Ishikawa (cell line): ENCODE measurements around the gene WDR6.

Source experiments
- CEBPB ChIP-seq: IDR thresholded peaks from 2 replicates; pipeline ENCODE4 v1.6.1; 2012
- CREB1 ChIP-seq: IDR thresholded peaks from 2 replicates; pipeline ENCODE4 v1.6.1; 2012; ENCODE audit warnings: low read depth
- EGR1 ChIP-seq: IDR thresholded peaks from 2 replicates; pipeline ENCODE4 v1.6.1; 2012
- EP300 ChIP-seq: IDR thresholded peaks from 2 replicates; pipeline ENCODE4 v1.6.1; 2012; ENCODE audit warnings: borderline replicate concordance
- FOXM1 ChIP-seq: IDR thresholded peaks from 2 replicates; pipeline ENCODE4 v1.6.1; 2012; ENCODE audit warnings: low read depth, borderline replicate concordance
- MAX ChIP-seq: IDR thresholded peaks from 2 replicates; pipeline ENCODE4 v1.6.1; 2012
- NFIC ChIP-seq: IDR thresholded peaks from 2 replicates; pipeline ENCODE4 v1.6.1; 2012
- RAD21 ChIP-seq: IDR thresholded peaks from 2 replicates; pipeline ENCODE4 v1.6.1; 2012; ENCODE audit warnings: low read depth
- TAF1 ChIP-seq: IDR thresholded peaks from 2 replicates; pipeline ENCODE4 v1.6.1; 2012; ENCODE audit warnings: low read depth, mild to moderate bottlenecking
- TCF12 ChIP-seq: IDR thresholded peaks from 2 replicates; pipeline ENCODE4 v1.6.1; 2012; ENCODE audit warnings: low read depth
- TEAD4 ChIP-seq: IDR thresholded peaks from 2 replicates; pipeline ENCODE4 v1.6.1; 2012
- YY1 ChIP-seq: IDR thresholded peaks from 2 replicates; pipeline ENCODE4 v1.6.1; 2012; ENCODE audit warnings: low read depth
- ZBTB7A ChIP-seq: IDR thresholded peaks from 2 replicates; pipeline ENCODE4 v1.6.1; 2012; ENCODE audit warnings: low read depth
- TF ChIP-seq, protein P1 (sequence below): IDR thresholded peaks from 2 replicates; pipeline ENCODE4 v1.6.1; 2012
- TF ChIP-seq, protein P2 (sequence below): IDR thresholded peaks from 2 replicates; pipeline ENCODE4 v1.6.1; 2012; ENCODE audit warnings: low read depth, mild to moderate bottlenecking

WDR6 gene

DNA sequence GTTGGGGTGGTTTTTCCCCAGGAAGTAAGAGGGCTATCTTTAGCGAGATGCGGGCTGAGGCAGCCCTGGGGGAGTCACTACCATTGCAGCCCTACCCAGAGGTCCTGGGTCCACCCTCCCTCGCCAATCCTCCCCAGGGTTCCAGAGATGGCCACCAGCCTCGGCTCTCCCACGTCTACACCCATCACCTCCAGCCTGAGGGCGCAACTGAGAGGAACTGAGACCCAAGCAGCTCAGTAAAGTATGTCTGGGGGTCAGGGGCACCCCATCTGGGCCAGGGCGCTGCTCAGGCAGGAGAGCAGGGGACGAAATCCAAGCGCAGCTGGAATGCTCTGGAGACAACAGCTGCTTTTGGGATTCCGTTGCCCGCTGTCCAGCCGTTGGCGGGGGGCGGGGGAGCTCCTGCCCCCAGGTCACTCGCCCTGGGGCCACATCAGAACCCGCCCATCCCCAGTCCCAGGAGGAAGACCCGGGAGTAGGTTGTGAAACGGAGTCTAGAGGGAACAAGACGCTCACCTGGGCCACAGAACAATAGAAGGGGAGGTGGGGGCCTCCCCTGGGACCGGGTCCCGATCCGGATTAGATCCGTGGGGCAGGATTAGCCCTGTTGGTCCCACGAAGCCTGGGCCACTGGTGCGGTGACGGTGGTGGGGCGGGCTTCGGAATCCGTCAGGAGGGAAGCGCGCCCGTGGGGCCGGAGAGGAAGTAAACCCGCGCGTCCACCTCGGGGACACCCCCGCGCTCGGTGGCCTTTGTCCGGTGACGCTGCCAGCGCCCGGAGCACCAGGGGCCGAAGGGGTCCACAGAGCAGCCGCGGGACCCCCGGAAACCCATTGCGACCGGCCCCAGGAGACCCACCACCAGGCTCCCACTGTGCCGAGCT is 13.4 kb downstream of the WDR6 start:
- TF ChIP-seq TAF1, result no peak
- TF ChIP-seq YY1, result no peak
- TF ChIP-seq, protein P1, sequence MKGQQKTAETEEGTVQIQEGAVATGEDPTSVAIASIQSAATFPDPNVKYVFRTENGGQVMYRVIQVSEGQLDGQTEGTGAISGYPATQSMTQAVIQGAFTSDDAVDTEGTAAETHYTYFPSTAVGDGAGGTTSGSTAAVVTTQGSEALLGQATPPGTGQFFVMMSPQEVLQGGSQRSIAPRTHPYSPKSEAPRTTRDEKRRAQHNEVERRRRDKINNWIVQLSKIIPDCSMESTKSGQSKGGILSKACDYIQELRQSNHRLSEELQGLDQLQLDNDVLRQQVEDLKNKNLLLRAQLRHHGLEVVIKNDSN, result no peak
- no peak for TF ChIP-seq EGR1
- TF ChIP-seq CREB1, result no peak
- no peak; the same call in 1 of the 2 replicates for TF ChIP-seq ZBTB7A
- TF ChIP-seq CEBPB, result no peak

DNA sequence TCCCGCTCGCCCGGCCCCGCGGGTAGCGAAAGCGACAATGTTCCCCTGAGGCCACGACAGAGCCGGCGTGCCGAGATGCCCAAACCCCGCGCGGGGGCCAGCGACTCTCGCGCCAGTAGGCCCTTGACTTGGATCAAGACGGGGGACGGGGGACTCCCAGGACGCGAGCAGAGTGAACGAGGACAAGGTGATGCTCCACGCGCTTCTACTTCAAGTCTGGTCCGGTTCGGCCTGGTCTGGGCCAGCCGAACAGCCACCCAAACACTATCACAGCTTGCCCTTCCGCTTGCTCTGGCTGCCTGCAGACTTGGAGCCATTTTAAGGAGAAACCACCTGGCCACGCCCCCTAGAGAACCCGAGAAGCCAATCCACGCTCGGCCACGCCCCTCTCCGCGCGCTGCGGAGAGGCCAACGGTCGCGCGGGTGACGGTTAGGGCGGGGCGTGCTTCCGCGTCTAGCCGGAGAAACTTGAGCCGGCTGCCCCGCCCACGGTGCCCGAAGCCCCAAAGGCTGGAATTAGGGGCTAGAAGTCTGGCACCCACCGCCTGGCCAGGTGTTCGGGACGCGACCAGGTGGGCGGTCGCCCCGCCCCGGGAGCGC is 14.1 kb downstream of the WDR6 start:
- peak; percentile 67 for TF ChIP-seq YY1
- TF ChIP-seq FOXM1, result no peak; the same call in 1 of the 2 replicates
- no peak for TF ChIP-seq EP300
- no peak; the same call in none of the 2 replicates for TF ChIP-seq MAX
- no peak for TF ChIP-seq CEBPB
- peak; percentile 85; the same call in 1 of the 2 replicates for TF ChIP-seq TAF1
- peak; percentile 28; the same call in 1 of the 2 replicates for TF ChIP-seq NFIC
- TF ChIP-seq CREB1, result peak; percentile 61
- peak; percentile 63 for TF ChIP-seq EGR1
- TF ChIP-seq TCF12, result no peak
- TF ChIP-seq, protein P2, sequence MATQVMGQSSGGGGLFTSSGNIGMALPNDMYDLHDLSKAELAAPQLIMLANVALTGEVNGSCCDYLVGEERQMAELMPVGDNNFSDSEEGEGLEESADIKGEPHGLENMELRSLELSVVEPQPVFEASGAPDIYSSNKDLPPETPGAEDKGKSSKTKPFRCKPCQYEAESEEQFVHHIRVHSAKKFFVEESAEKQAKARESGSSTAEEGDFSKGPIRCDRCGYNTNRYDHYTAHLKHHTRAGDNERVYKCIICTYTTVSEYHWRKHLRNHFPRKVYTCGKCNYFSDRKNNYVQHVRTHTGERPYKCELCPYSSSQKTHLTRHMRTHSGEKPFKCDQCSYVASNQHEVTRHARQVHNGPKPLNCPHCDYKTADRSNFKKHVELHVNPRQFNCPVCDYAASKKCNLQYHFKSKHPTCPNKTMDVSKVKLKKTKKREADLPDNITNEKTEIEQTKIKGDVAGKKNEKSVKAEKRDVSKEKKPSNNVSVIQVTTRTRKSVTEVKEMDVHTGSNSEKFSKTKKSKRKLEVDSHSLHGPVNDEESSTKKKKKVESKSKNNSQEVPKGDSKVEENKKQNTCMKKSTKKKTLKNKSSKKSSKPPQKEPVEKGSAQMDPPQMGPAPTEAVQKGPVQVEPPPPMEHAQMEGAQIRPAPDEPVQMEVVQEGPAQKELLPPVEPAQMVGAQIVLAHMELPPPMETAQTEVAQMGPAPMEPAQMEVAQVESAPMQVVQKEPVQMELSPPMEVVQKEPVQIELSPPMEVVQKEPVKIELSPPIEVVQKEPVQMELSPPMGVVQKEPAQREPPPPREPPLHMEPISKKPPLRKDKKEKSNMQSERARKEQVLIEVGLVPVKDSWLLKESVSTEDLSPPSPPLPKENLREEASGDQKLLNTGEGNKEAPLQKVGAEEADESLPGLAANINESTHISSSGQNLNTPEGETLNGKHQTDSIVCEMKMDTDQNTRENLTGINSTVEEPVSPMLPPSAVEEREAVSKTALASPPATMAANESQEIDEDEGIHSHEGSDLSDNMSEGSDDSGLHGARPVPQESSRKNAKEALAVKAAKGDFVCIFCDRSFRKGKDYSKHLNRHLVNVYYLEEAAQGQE, result no peak
- no peak; the same call in 1 of the 2 replicates for TF ChIP-seq ZBTB7A
- TF ChIP-seq, protein P1, result peak; percentile 6; the same call in 1 of the 2 replicates
- TF ChIP-seq TEAD4, result no peak; the same call in 1 of the 2 replicates
- TF ChIP-seq RAD21, result no peak

- TF ChIP-seq ZBTB7A (no peak), MAX (peak; percentile 70), TCF12 (peak; percentile 67; the same call in 1 of the 2 replicates), EP300 (peak; percentile 4; the same call in 1 of the 2 replicates), EGR1 (no peak), YY1 (peak; percentile 90), FOXM1 (no peak), TAF1 (peak; percentile 82), NFIC (no peak; the same call in 1 of the 2 replicates), CEBPB (no peak; the same call in 1 of the 2 replicates), TEAD4 (no peak; the same call in 1 of the 2 replicates), RAD21 (no peak), CREB1 (peak; percentile 47; the same call in 1 of the 2 replicates)
- TF ChIP-seq, protein P1, result no peak
- TF ChIP-seq, protein P2, result no peak
Measured at GRCh38 chr3:49021813-49022687, 14.9 kb downstream of the WDR6 start, which contains the start of gene NDUFAF3. NDUFAF3 (plus strand) TSS chr3:49022121; CDS start chr3:49022145, 24 bp downstream.

- TF ChIP-seq, protein P2, result no peak
- TF ChIP-seq NFIC (no peak), MAX (no peak), YY1 (no peak), CREB1 (no peak), RAD21 (no peak), TCF12 (no peak), TEAD4 (no peak), FOXM1 (no peak), EGR1 (no peak), CEBPB (no peak), TAF1 (no peak), ZBTB7A (no peak), EP300 (no peak)
- TF ChIP-seq, protein P1, result no peak
Measured at GRCh38 chr3:49022688-49023171, 15.5 kb downstream of the WDR6 start.
